Mesodermal cell (in vitro differentiated cells): ENCODE results near the gene UBE4A.

Experiments
- H3K27ac ChIP-seq: 2 replicates; pipeline ENCODE4 v1.7.0; 2013; ENCODE audit warnings: mild to moderate bottlenecking, low read depth, low read length, moderate library complexity; ENCODE audit not compliant: severe bottlenecking
- H3K36me3 ChIP-seq: 2 replicates; pipeline ENCODE4 v1.7.1; 2013; ENCODE audit warnings: mild to moderate bottlenecking, low read length, moderate library complexity; ENCODE audit not compliant: control insufficient read depth, insufficient read depth
- H3K4me1 ChIP-seq: one replicate; pipeline ENCODE4 v1.7.1; 2013; ENCODE audit warnings: mild to moderate bottlenecking, low read length; ENCODE audit not compliant: insufficient read depth, control insufficient read depth, poor library complexity, severe bottlenecking
- H3K4me3 ChIP-seq: 2 replicates; pipeline ENCODE4 v1.7.0; 2013; ENCODE audit warnings: low read length, control low read depth, mild to moderate bottlenecking; ENCODE audit not compliant: insufficient read depth, poor library complexity, severe bottlenecking; ENCODE audit errors: extremely low read depth
- H3K9me3 ChIP-seq: 2 replicates; pipeline ENCODE4 v1.7.1; 2013; ENCODE audit warnings: mild to moderate bottlenecking, low read length, moderate library complexity; ENCODE audit not compliant: control insufficient read depth
- WGBS, 2 experiments: methylation state at CpG; one replicate each; pipeline ENCODE4 v1.1.5; 2013; ENCODE audit warnings: missing lambda C conversion rate in 2 of 2; ENCODE audit not compliant: insufficient coverage in 2 of 2; 5-methylcytosine and 5-hydroxymethylcytosine counted together

UBE4A gene

GRCh38 chr11:118417801-118418200, 58.4 kb downstream of the UBE4A start:
- H3K4me1 ChIP-seq: peaks cover 26% of the 10 kb centered on the region
- no peak overlapping the region for H3K27ac ChIP-seq
- 81 to 100% methylated on average over 1 to 2 of the region's 4 CpGs for WGBS, 2 experiments
- no peaks in the 10 kb centered on the region for H3K36me3 ChIP-seq
- H3K4me3 ChIP-seq: no peak overlapping the region
- no peaks in the 10 kb centered on the region for H3K9me3 ChIP-seq

GRCh38 chr11:118418766-118419165, 59.4 kb downstream of the UBE4A start:
- 87 to 91% methylated on average over 4 to 5 of the region's 5 CpGs for WGBS, 2 experiments
- H3K4me3 ChIP-seq: no peak overlapping the region
- peaks cover 26% of the 10 kb centered on the region for H3K4me1 ChIP-seq
- no peaks in the 10 kb centered on the region for H3K36me3 ChIP-seq
- H3K9me3 ChIP-seq: no peaks in the 10 kb centered on the region
- H3K27ac ChIP-seq: no peak overlapping the region

- WGBS, 2 experiments: 62% methylated on average over 1 of the region's 1 CpG; no CpG with 5 or more reads in 1 of the 2 experiments
- H3K9me3 ChIP-seq: no peaks in the 10 kb centered on the region
- H3K4me3 ChIP-seq: no peak overlapping the region
- H3K36me3 ChIP-seq: no peaks in the 10 kb centered on the region
- peaks cover 19% of the 10 kb centered on the region for H3K4me1 ChIP-seq
- H3K27ac ChIP-seq: no peak overlapping the region
These were observed 68.3 kb downstream of the UBE4A start for GRCh38 chr11:118427707-118428106.

GRCh38 chr11:118430956-118431355, 71.6 kb downstream of the UBE4A start:
- no peak overlapping the region for H3K4me3 ChIP-seq
- no peaks in the 10 kb centered on the region for H3K36me3 ChIP-seq
- peaks cover 7% of the 10 kb centered on the region for H3K4me1 ChIP-seq
- WGBS, 2 experiments: 100% methylated on average over 1 of the region's 2 CpGs; no CpG with 5 or more reads in 1 of the 2 experiments
- H3K9me3 ChIP-seq: no peaks in the 10 kb centered on the region
- no peak overlapping the region for H3K27ac ChIP-seq

- Histone ChIP-seq H3K27ac (no peak overlapping the region), H3K4me3 (peak overlapping the region; percentile 94), H3K36me3 (no peaks in the 10 kb centered on the region), H3K4me1 (peaks cover 4% of the 10 kb centered on the region), H3K9me3 (no peaks in the 10 kb centered on the region)
- 6% methylated on average over 5 to 7 of the region's 9 CpGs for WGBS, 2 experiments
These were observed 74.7 kb downstream of the UBE4A start for GRCh38 chr11:118434123-118434552.

- H3K4me1 ChIP-seq: peaks cover 4% of the 10 kb centered on the region
- H3K27ac ChIP-seq: peak overlapping the region; percentile 79
- H3K36me3 ChIP-seq: peaks cover 2% of the 10 kb centered on the region
- peak overlapping the region; percentile 94 for H3K4me3 ChIP-seq
- no peaks in the 10 kb centered on the region for H3K9me3 ChIP-seq
- WGBS, 2 experiments: 1 to 3% methylated on average over 16 to 20 of the region's 39 CpGs
These were observed 75.3 kb downstream of the UBE4A start for GRCh38 chr11:118434553-118435289.

GRCh38 chr11:118435290-118435892, 76.0 kb downstream of the UBE4A start:
- Histone ChIP-seq H3K27ac (peak overlapping the region; percentile 79), H3K9me3 (no peaks in the 10 kb centered on the region), H3K4me3 (peak overlapping the region; percentile 94), H3K36me3 (peaks cover 8% of the 10 kb centered on the region), H3K4me1 (peaks cover 7% of the 10 kb centered on the region)
- 0% methylated on average over 29 to 31 of the region's 34 CpGs for WGBS, 2 experiments

- peaks cover 14% of the 10 kb centered on the region for H3K36me3 ChIP-seq
- H3K9me3 ChIP-seq: no peaks in the 10 kb centered on the region
- H3K27ac ChIP-seq: peak within 1 kb of the TSS; percentile 83
- peaks cover 13% of the 10 kb centered on the region for H3K4me1 ChIP-seq
- peak within 1 kb of the TSS; percentile 94 for H3K4me3 ChIP-seq
- WGBS, 2 experiments: 0% methylated on average over 50 to 54 of the region's 83 CpGs
These were observed 76.7 kb downstream of the UBE4A start, which contains the start of gene KMT2A for GRCh38 chr11:118435893-118436624. TSS of gene KMT2A (plus strand) at chr11:118436492. CDS start at chr11:118436513, 21 bp downstream.

- peak overlapping the region; percentile 83 for H3K27ac ChIP-seq
- 0% methylated on average over 12 to 19 of the region's 55 CpGs for WGBS, 2 experiments
- H3K4me3 ChIP-seq: peak overlapping the region; percentile 94
- peaks cover 17% of the 10 kb centered on the region for H3K36me3 ChIP-seq
- no peaks in the 10 kb centered on the region for H3K9me3 ChIP-seq
- H3K4me1 ChIP-seq: peaks cover 17% of the 10 kb centered on the region
These were observed 77.3 kb downstream of the UBE4A start for GRCh38 chr11:118436639-118437207.
